Neutrophil (primary cell): ENCODE data around the gene OTOP1.
"Not testable (repeated sequence)": the region's sequence is repeated elsewhere in the genome, so short reads cannot be mapped to it uniquely, and the experiment has no call there.

ENCODE experiments used
- H3K27ac ChIP-seq: fragments of 200-600 bp; sonication (generic); 2 replicates; pipeline ENCODE4 v1.5.1; 2016; ENCODE audit warnings: mild to moderate bottlenecking, moderate library complexity
- H3K27me3 ChIP-seq: fragments of 200-600 bp; sonication (generic); 2 replicates; pipeline ENCODE4 v1.6.0; 2016; ENCODE audit warnings: mild to moderate bottlenecking
- H3K36me3 ChIP-seq: fragments of 200-600 bp; sonication (generic); 2 replicates; pipeline ENCODE4 v1.5.1; 2017
- H3K4me1 ChIP-seq, 2 experiments: fragments of 200-600 bp in 1 of 2; sonication (generic) in 1 of 2; 1 replicate in 1 of 2; 2 replicates in 1 of 2; pipeline versions ENCODE4 v1.5.1 to v1.6.1; 2013 to 2016; ENCODE audit warnings: low read depth in 1 of 2, low read length in 1 of 2, mild to moderate bottlenecking in 1 of 2, moderate library complexity in 1 of 2; ENCODE audit not compliant: control insufficient read depth in 1 of 2, insufficient read depth in 1 of 2
- H3K4me3 ChIP-seq, 2 experiments: fragments of 200-600 bp in 1 of 2; sonication (generic) in 1 of 2; 1 replicate in 1 of 2; 2 replicates in 1 of 2; pipeline ENCODE4 v1.5.1; 2013 to 2016; ENCODE audit warnings: low read depth in 1 of 2, low read length in 1 of 2, mild to moderate bottlenecking in 1 of 2, moderate library complexity in 1 of 2
- H3K9me3 ChIP-seq: fragments of 200-600 bp; sonication (generic); 2 replicates; pipeline ENCODE4 v1.5.1; 2016
- TF ChIP-seq, protein P1 (sequence below): fragments of 200-600 bp; sonication (generic); IDR thresholded peaks from 2 replicates; pipeline ENCODE4 v1.5.1; 2016; ENCODE audit warnings: antibody characterized with exemption

Gene OTOP1

GRCh38 chr4:4227510-4228355 is 1.0 kb upstream of the OTOP1 start:
- H3K4me3 ChIP-seq, result no peak overlapping the region
- H3K27me3 ChIP-seq, result peaks cover 83% of the 10 kb centered on the region
- TF ChIP-seq, protein P1, sequence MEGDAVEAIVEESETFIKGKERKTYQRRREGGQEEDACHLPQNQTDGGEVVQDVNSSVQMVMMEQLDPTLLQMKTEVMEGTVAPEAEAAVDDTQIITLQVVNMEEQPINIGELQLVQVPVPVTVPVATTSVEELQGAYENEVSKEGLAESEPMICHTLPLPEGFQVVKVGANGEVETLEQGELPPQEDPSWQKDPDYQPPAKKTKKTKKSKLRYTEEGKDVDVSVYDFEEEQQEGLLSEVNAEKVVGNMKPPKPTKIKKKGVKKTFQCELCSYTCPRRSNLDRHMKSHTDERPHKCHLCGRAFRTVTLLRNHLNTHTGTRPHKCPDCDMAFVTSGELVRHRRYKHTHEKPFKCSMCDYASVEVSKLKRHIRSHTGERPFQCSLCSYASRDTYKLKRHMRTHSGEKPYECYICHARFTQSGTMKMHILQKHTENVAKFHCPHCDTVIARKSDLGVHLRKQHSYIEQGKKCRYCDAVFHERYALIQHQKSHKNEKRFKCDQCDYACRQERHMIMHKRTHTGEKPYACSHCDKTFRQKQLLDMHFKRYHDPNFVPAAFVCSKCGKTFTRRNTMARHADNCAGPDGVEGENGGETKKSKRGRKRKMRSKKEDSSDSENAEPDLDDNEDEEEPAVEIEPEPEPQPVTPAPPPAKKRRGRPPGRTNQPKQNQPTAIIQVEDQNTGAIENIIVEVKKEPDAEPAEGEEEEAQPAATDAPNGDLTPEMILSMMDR, result no peak
- no peak overlapping the region for H3K27ac ChIP-seq
- no peaks in the 10 kb centered on the region for H3K36me3 ChIP-seq
- no peaks in the 10 kb centered on the region for H3K9me3 ChIP-seq
- H3K4me1 ChIP-seq, result no peaks in the 10 kb centered on the region

DNA sequence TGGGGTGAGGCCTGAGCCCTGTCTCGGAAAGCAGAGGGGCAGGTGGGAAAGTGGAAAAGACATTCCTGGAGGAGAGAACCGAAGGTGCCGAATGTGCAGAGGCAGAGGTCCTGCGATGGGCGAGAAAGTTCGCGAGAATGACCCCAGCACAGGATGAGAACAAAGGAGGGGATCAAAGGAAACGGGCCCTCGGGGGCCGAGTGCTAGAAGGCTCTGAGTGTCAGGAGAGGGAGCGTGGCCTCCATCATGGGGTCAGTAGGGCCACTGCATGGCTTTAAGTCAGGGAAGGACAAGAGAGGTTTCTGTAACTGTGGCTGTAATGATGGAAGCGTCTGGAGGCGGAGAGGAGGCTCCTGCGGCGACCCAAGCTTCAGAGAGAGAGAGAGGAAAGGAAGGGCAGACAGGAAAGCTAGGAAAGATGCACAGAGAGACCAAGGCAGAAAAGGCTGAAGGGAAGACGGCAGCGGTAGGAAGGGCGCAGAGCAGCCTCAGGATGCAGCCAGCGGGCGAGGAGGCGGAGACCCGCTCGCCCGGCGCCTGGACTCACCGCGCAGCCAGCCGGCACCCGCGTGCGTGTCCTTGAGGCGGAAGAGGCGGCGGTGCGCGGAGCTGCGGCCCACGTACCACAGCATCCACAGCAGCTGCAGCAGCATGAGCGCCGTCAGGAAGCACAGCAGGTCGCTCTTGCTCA is 669 bp downstream of the OTOP1 start:
- TF ChIP-seq, protein P1, result no peak
- no peaks in the 10 kb centered on the region for H3K36me3 ChIP-seq
- H3K9me3 ChIP-seq, result no peaks in the 10 kb centered on the region
- no peaks in the 10 kb centered on the region for H3K4me1 ChIP-seq
- no peak overlapping the region for H3K4me3 ChIP-seq
- H3K27ac ChIP-seq, result no peak overlapping the region
- H3K27me3 ChIP-seq, result peaks cover 91% of the 10 kb centered on the region

DNA sequence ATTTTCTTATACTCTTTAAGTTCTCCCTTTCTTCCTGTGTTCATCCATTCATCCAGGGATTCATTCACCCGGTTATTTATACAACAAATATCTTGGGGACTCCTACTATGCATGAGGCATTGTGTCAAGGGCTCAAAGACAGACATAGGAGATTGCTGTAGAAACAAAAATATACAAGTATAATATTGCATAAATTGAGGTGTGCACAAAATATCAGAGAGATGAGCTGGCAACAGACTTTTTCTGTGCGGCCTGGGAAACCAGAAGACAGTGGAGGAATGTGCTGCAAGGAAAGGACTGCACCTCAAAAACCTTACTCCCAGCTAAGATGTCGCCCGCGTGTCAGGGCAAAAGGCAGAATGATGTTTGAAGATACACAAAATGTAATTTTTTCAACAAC is 9.6 kb downstream of the OTOP1 start:
- Histone ChIP-seq H3K4me3 (no peak overlapping the region), H3K27me3 (peaks cover 39% of the 10 kb centered on the region), H3K36me3 (no peaks in the 10 kb centered on the region), H3K4me1 (no peaks in the 10 kb centered on the region), H3K9me3 (no peaks in the 10 kb centered on the region), H3K27ac (no peak overlapping the region)
- TF ChIP-seq, protein P1, result no peak

GRCh38 chr4:4216648-4217047 is 10.1 kb downstream of the OTOP1 start:
- Histone ChIP-seq H3K36me3 (no peaks in the 10 kb centered on the region), H3K4me1 (no peaks in the 10 kb centered on the region), H3K9me3 (no peaks in the 10 kb centered on the region), H3K27ac (no peak overlapping the region), H3K4me3 (no peak overlapping the region), H3K27me3 (peaks cover 36% of the 10 kb centered on the region)
- TF ChIP-seq, protein P1, result no peak

GRCh38 chr4:4213674-4214073 is 13.1 kb downstream of the OTOP1 start:
- not testable (repeated sequence) for H3K4me1 ChIP-seq, H3K36me3 ChIP-seq, H3K9me3 ChIP-seq, H3K27ac ChIP-seq, H3K4me3 ChIP-seq
- peaks cover 50% of the 10 kb centered on the region for H3K27me3 ChIP-seq

GRCh38 chr4:4206204-4206603 is 20.5 kb downstream of the OTOP1 start:
- H3K27me3 ChIP-seq, result peaks cover 65% of the 10 kb centered on the region

More at GRCh38 chr4:4206204-4206603, 20.5 kb downstream of the OTOP1 start:
- Histone ChIP-seq H3K27ac (no peak overlapping the region), H3K36me3 (no peaks in the 10 kb centered on the region), H3K4me3 (no peak overlapping the region), H3K4me1 (no peaks in the 10 kb centered on the region), H3K9me3 (no peaks in the 10 kb centered on the region)
- TF ChIP-seq, protein P1, result no peak
